ENCODE measurements around the gene LAT. TPM values are rescaled to one million over a fixed set of nuclear protein-coding genes. Genes with fewer than 3 reads are reported as not detected.

Gene LAT
- total RNA-seq (2014; rRNA removed; shearing (Covaris generic)) (2.4 and 2.9 TPM in 2 replicates), polyA plus RNA-seq (2016; fragmentation: Nextera tagmentation; extraction: Ambion mirVana) (2.3 and 2.4 TPM in 2 replicates)

- Histone ChIP-seq H3K27ac (no peak within 1 kb of the TSS), H3K9me3 (ENCODE audit: low read depth) (no peaks in the 10 kb centered on the region), H3K36me3 (ENCODE audit: low read depth) (peaks cover 18% of the 10 kb centered on the region), H3K79me2 (ENCODE audit: insufficient read depth) (no peaks in the 10 kb centered on the region), H3K4me3 (no peak within 1 kb of the TSS), H4K20me1 (ENCODE audit: insufficient read depth) (no peaks in the 10 kb centered on the region), H3K9ac (no peak within 1 kb of the TSS), H3F3A (ENCODE audit: insufficient read depth) (no peaks in the 10 kb centered on the region), H3K27me3 (replicated peaks; ENCODE audit: insufficient read depth) (no peaks in the 10 kb centered on the region), H3K4me1 (ENCODE audit: insufficient read depth) (no peaks in the 10 kb centered on the region), H3K4me2 (ENCODE audit: unreplicated experiment) (no peak within 1 kb of the TSS), H3K9me2 (ENCODE audit: insufficient read depth) (no peaks in the 10 kb centered on the region), H2AFZ (no peak within 1 kb of the TSS)
- in situ Hi-C loops (cut with MboI): no loop called here
- peak; percentile 33 for DNase-seq
- TF ChIP-seq EZH2phosphoT487 (IDR thresholded peaks at IDR 0.05; ENCODE audit: insufficient read depth, low read depth) (no peak), EZH2 (IDR thresholded peaks at IDR 0.05; ENCODE audit: insufficient read depth, poor library complexity, severe bottlenecking) (no peak)
- WGBS, 2 experiments (ENCODE audit: low coverage in 1 of 2, low lambda C conversion rate in 2 of 2, missing lambda C conversion rate in 2 of 2): 80 to 87% methylated on average over 8 to 24 of the region's 24 CpGs
Observed at GRCh38 chr16:28984619-28985135, at the start of gene LAT. TSS of gene LAT (plus strand) at chr16:28985052. CDS start at chr16:28985418, 366 bp downstream.

- H3K4me1 ChIP-seq (ENCODE audit: insufficient read depth): no peaks in the 10 kb centered on the region
- no peaks in the 10 kb centered on the region for H3F3A ChIP-seq (ENCODE audit: insufficient read depth)
- no peak overlapping the region for H3K9ac ChIP-seq
- WGBS, 2 experiments (ENCODE audit: low coverage in 1 of 2, low lambda C conversion rate in 2 of 2, missing lambda C conversion rate in 2 of 2): 95 to 96% methylated on average over 4 of the region's 4 CpGs
- no peaks in the 10 kb centered on the region for H3K79me2 ChIP-seq (ENCODE audit: insufficient read depth)
- H3K27ac ChIP-seq: no peak overlapping the region
- no peaks in the 10 kb centered on the region for H3K9me3 ChIP-seq (ENCODE audit: low read depth)
- H3K36me3 ChIP-seq (ENCODE audit: low read depth): no peaks in the 10 kb centered on the region
- H3K9me2 ChIP-seq (ENCODE audit: insufficient read depth): no peaks in the 10 kb centered on the region
- in situ Hi-C loops (cut with MboI): loop anchor here (25.0 kb wide), 1 partner anchor 398 kb away; the partner anchor contains the start of gene NUPR1
- DNase-seq: peak; percentile 24
- TF ChIP-seq EZH2phosphoT487 (IDR thresholded peaks at IDR 0.05; ENCODE audit: insufficient read depth, low read depth) (no peak), EZH2 (IDR thresholded peaks at IDR 0.05; ENCODE audit: insufficient read depth, poor library complexity, severe bottlenecking) (no peak)
- no peaks in the 10 kb centered on the region for H4K20me1 ChIP-seq (ENCODE audit: insufficient read depth)
- no peak overlapping the region for H2AFZ ChIP-seq
- H3K4me3 ChIP-seq: no peak overlapping the region
- no peak overlapping the region for H3K4me2 ChIP-seq (ENCODE audit: unreplicated experiment)
- no peaks in the 10 kb centered on the region for H3K27me3 ChIP-seq (replicated peaks; ENCODE audit: insufficient read depth)
Observed at GRCh38 chr16:28935346-28935745, 49.5 kb upstream of the LAT start.

GRCh38 chr16:28935924-28936783 lies 48.7 kb upstream of the LAT start:
- H3K4me2 ChIP-seq (ENCODE audit: unreplicated experiment): no peak overlapping the region
- WGBS, 2 experiments (ENCODE audit: low coverage in 1 of 2, low lambda C conversion rate in 2 of 2, missing lambda C conversion rate in 2 of 2): 36 to 41% methylated on average over 29 to 36 of the region's 36 CpGs
- in situ Hi-C loops (cut with MboI): loop anchor here (25.0 kb wide), 1 partner anchor 399 kb away; the partner anchor contains the start of gene NUPR1

GRCh38 chr16:28936784-28937155 lies 48.1 kb upstream of the LAT start:
- no peaks in the 10 kb centered on the region for H4K20me1 ChIP-seq (ENCODE audit: insufficient read depth)
- H3K79me2 ChIP-seq (ENCODE audit: insufficient read depth): no peaks in the 10 kb centered on the region
- no peak overlapping the region for H3K4me3 ChIP-seq
- H3F3A ChIP-seq (ENCODE audit: insufficient read depth): no peaks in the 10 kb centered on the region
- H3K27ac ChIP-seq: no peak overlapping the region
- H3K27me3 ChIP-seq (replicated peaks; ENCODE audit: insufficient read depth): no peaks in the 10 kb centered on the region
- no peaks in the 10 kb centered on the region for H3K9me3 ChIP-seq (ENCODE audit: low read depth)
- no peak for DNase-seq
- no peak overlapping the region for H2AFZ ChIP-seq
- WGBS, 2 experiments (ENCODE audit: low coverage in 1 of 2, low lambda C conversion rate in 2 of 2, missing lambda C conversion rate in 2 of 2): 76 to 81% methylated on average over 21 to 26 of the region's 26 CpGs
- no peaks in the 10 kb centered on the region for H3K4me1 ChIP-seq (ENCODE audit: insufficient read depth)
- H3K9me2 ChIP-seq (ENCODE audit: insufficient read depth): no peaks in the 10 kb centered on the region
- in situ Hi-C loops (cut with MboI): loop anchor here (25.0 kb wide), 1 partner anchor 399 kb away; the partner anchor contains the start of gene NUPR1
- no peak overlapping the region for H3K4me2 ChIP-seq (ENCODE audit: unreplicated experiment)
- no peaks in the 10 kb centered on the region for H3K36me3 ChIP-seq (ENCODE audit: low read depth)
- H3K9ac ChIP-seq: no peak overlapping the region
- TF ChIP-seq EZH2phosphoT487 (IDR thresholded peaks at IDR 0.05; ENCODE audit: insufficient read depth, low read depth) (no peak), EZH2 (IDR thresholded peaks at IDR 0.05; ENCODE audit: insufficient read depth, poor library complexity, severe bottlenecking) (no peak)

More at GRCh38 chr16:28935924-28936783, 48.7 kb upstream of the LAT start:
- no peak overlapping the region for H2AFZ ChIP-seq
- no peaks in the 10 kb centered on the region for H3K79me2 ChIP-seq (ENCODE audit: insufficient read depth)
- no peaks in the 10 kb centered on the region for H3K27me3 ChIP-seq (replicated peaks; ENCODE audit: insufficient read depth)
- H3K4me1 ChIP-seq (ENCODE audit: insufficient read depth): no peaks in the 10 kb centered on the region
- H3F3A ChIP-seq (ENCODE audit: insufficient read depth): no peaks in the 10 kb centered on the region
- H3K9me3 ChIP-seq (ENCODE audit: low read depth): no peaks in the 10 kb centered on the region
- no peak overlapping the region for H3K9ac ChIP-seq
- H4K20me1 ChIP-seq (ENCODE audit: insufficient read depth): no peaks in the 10 kb centered on the region
- no peaks in the 10 kb centered on the region for H3K9me2 ChIP-seq (ENCODE audit: insufficient read depth)
- peak; percentile 76 for DNase-seq
- no peak for TF ChIP-seq EZH2phosphoT487 (IDR thresholded peaks at IDR 0.05; ENCODE audit: insufficient read depth, low read depth)
- no peak for TF ChIP-seq EZH2 (IDR thresholded peaks at IDR 0.05; ENCODE audit: insufficient read depth, poor library complexity, severe bottlenecking)
- H3K27ac ChIP-seq: no peak overlapping the region
- no peaks in the 10 kb centered on the region for H3K36me3 ChIP-seq (ENCODE audit: low read depth)
- no peak overlapping the region for H3K4me3 ChIP-seq
